Neural cell (in vitro differentiated cells): ENCODE measurements around the gene ATF6. TPM values are rescaled to one million over a fixed set of nuclear protein-coding genes. Genes with fewer than 3 reads are reported as not detected.

Experiments
- H2AFZ ChIP-seq: fragments of 200-600, 300-800 bp; sonication (generic), shearing (Covaris generic); 2 replicates; pipeline ENCODE4 v1.6.0; 2014; ENCODE audit warnings: low read depth, mild to moderate bottlenecking, antibody characterized with exemption, low read length, moderate library complexity
- H3F3A ChIP-seq: fragments of 200-600 bp; shearing (Covaris generic); 2 replicates; pipeline ENCODE4 v1.6.1; 2016; ENCODE audit warnings: mild to moderate bottlenecking, moderate library complexity, mixed read lengths, antibody characterized with exemption, low read length; ENCODE audit not compliant: insufficient read depth, poor library complexity, severe bottlenecking
- H3K27ac ChIP-seq: fragments of 200-600, 300-800 bp; sonication (generic), shearing (Covaris generic); 2 replicates; pipeline ENCODE4 v1.5.1; 2014; ENCODE audit warnings: mild to moderate bottlenecking, low read length, moderate library complexity
- H3K27me3 ChIP-seq: fragments of 300-800, 200-600 bp; sonication (generic), shearing (Covaris generic); 2 replicates; pipeline ENCODE4 v1.6.0; 2014; ENCODE audit warnings: mild to moderate bottlenecking, low read depth, low read length, moderate library complexity; ENCODE audit not compliant: insufficient read depth
- H3K36me3 ChIP-seq: fragments of 300-800, 200-600 bp; sonication (generic), shearing (Covaris generic); 2 replicates; pipeline ENCODE4 v1.5.1; 2014; ENCODE audit warnings: mild to moderate bottlenecking, antibody characterized with exemption, low read length, moderate library complexity; ENCODE audit not compliant: insufficient read depth
- H3K4me2 ChIP-seq: fragments of 300-800, 200-600 bp; sonication (generic), shearing (Covaris generic); 2 replicates; pipeline ENCODE4 v1.6.0; 2014; ENCODE audit warnings: mild to moderate bottlenecking, low read length
- H3K4me3 ChIP-seq: fragments of 300-800, 200-600 bp; sonication (generic), shearing (Covaris generic); 2 replicates; pipeline ENCODE4 v1.5.1; 2014; ENCODE audit warnings: mild to moderate bottlenecking, low read length, moderate library complexity
- H3K79me2 ChIP-seq: fragments of 200-600 bp; shearing (Covaris generic); replicated peaks from 2 replicates; pipeline ENCODE4 v1.6.0; 2014; ENCODE audit warnings: mild to moderate bottlenecking, low read length, moderate library complexity; ENCODE audit not compliant: insufficient read depth
- H3K9ac ChIP-seq: fragments of 300-800, 200-600 bp; sonication (generic), shearing (Covaris generic); 2 replicates; pipeline ENCODE4 v1.6.1; 2016; ENCODE audit warnings: mild to moderate bottlenecking, low read length, mixed read lengths
- H3K9me2 ChIP-seq: fragments of 200-600 bp; shearing (Covaris generic); 2 replicates; pipeline ENCODE4 v1.6.1; 2016; ENCODE audit warnings: mild to moderate bottlenecking, low read length, mixed read lengths; ENCODE audit not compliant: insufficient read depth
- H3K9me3 ChIP-seq: fragments of 200-600, 300-800 bp; sonication (generic), shearing (Covaris generic); 2 replicates; pipeline ENCODE4 v1.6.1; 2016; ENCODE audit warnings: mild to moderate bottlenecking, mixed run types, low read length, moderate library complexity, mixed read lengths
- H4K20me1 ChIP-seq: fragments of 200-600 bp; shearing (Covaris generic); 2 replicates; pipeline ENCODE4 v1.6.1; 2016; ENCODE audit warnings: mild to moderate bottlenecking, mixed run types; ENCODE audit not compliant: insufficient read depth
- EP300 ChIP-seq: fragments of 450-650 bp; conservative IDR thresholded peaks from 2 replicates; pipeline ENCODE4 v1.6.1; 2014; ENCODE audit warnings: antibody characterized with exemption, mild to moderate bottlenecking, moderate library complexity; ENCODE audit not compliant: poor library complexity, severe bottlenecking
- EZH2 ChIP-seq: fragments of 200-600, 300-800 bp; shearing (Covaris generic), sonication (generic); IDR thresholded peaks from 2 replicates; pipeline ENCODE4 v1.6.1; 2014; ENCODE audit warnings: antibody characterized with exemption, low read length, borderline replicate concordance, mild to moderate bottlenecking; ENCODE audit not compliant: insufficient read depth, poor library complexity, severe bottlenecking
- MXI1 ChIP-seq: fragments of 450-650 bp; conservative IDR thresholded peaks from 2 replicates; pipeline ENCODE4 v1.6.1; 2014; ENCODE audit warnings: antibody characterized with exemption, mild to moderate bottlenecking; ENCODE audit not compliant: poor library complexity, severe bottlenecking
- POLR2AphosphoS5 ChIP-seq: IDR thresholded peaks from 2 replicates; pipeline ENCODE4 v1.6.1; 2012
- RAD21 ChIP-seq: fragments of 450-650 bp; conservative IDR thresholded peaks from 2 replicates; pipeline ENCODE4 v1.6.1; 2014; ENCODE audit warnings: antibody characterized with exemption, mild to moderate bottlenecking, moderate library complexity
- SMC3 ChIP-seq: fragments of 450-650 bp; conservative IDR thresholded peaks from 2 replicates; pipeline ENCODE4 v1.6.1; 2014; ENCODE audit warnings: antibody characterized with exemption, mild to moderate bottlenecking, moderate library complexity; ENCODE audit not compliant: poor library complexity
- TAF1 ChIP-seq: IDR thresholded peaks from 2 replicates; pipeline ENCODE4 v1.6.1; 2012; ENCODE audit warnings: low read depth
- polyA plus RNA-seq: library from polyadenylated mRNA; depleted of rRNA; stranded (reverse); fragments of >200 nt; gene quantifications from 2 replicates; pipeline ENCODE4 v1.2.3, GENCODE V29; 2014
- TF ChIP-seq, protein P1 (sequence below): fragments of 450-650 bp; IDR thresholded peaks from 2 replicates; pipeline ENCODE4 v1.5.1; 2014; ENCODE audit warnings: antibody characterized with exemption, mild to moderate bottlenecking, moderate library complexity; ENCODE audit not compliant: poor library complexity, severe bottlenecking
- TF ChIP-seq, protein P2 (sequence below): IDR thresholded peaks from 2 replicates; pipeline ENCODE4 v1.6.1; 2012; ENCODE audit warnings: borderline replicate concordance

The ATF6 gene
- polyA plus RNA-seq, 1 donor from 2014 or later, result 16.6 TPM

DNA sequence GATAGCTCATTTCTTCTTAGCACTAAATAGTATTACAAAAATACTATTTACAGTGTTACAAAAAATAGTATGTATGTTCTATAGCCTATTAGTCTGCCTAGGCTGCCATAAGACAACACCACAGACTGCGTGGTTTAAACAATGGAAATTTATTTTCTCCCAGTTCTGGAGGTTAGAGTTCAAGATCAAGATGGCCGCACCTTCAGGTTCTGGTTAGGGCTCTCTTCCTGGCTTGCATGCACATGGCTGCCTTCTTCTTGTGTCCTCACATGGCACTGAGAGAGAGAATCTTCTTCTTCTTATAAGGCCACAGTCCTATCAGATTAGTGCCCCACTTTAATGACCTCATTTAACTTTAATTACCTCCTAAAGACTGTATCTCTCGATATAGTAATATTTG is 4.1 kb downstream of the ATF6 start:
- H3K9me3 ChIP-seq, result no peaks in the 10 kb centered on the region
- H3K27ac ChIP-seq, result no peak overlapping the region
- no peaks in the 10 kb centered on the region for H4K20me1 ChIP-seq
- H2AFZ ChIP-seq, result no peak overlapping the region
- no peak overlapping the region for H3K4me3 ChIP-seq
- H3K27me3 ChIP-seq, result no peaks in the 10 kb centered on the region
- H3K9me2 ChIP-seq, result no peaks in the 10 kb centered on the region
- H3K4me2 ChIP-seq, result no peak overlapping the region
- peaks cover 30% of the 10 kb centered on the region for H3K79me2 ChIP-seq
- H3F3A ChIP-seq, result no peaks in the 10 kb centered on the region
- H3K36me3 ChIP-seq, result no peaks in the 10 kb centered on the region
- TF ChIP-seq, protein P1, sequence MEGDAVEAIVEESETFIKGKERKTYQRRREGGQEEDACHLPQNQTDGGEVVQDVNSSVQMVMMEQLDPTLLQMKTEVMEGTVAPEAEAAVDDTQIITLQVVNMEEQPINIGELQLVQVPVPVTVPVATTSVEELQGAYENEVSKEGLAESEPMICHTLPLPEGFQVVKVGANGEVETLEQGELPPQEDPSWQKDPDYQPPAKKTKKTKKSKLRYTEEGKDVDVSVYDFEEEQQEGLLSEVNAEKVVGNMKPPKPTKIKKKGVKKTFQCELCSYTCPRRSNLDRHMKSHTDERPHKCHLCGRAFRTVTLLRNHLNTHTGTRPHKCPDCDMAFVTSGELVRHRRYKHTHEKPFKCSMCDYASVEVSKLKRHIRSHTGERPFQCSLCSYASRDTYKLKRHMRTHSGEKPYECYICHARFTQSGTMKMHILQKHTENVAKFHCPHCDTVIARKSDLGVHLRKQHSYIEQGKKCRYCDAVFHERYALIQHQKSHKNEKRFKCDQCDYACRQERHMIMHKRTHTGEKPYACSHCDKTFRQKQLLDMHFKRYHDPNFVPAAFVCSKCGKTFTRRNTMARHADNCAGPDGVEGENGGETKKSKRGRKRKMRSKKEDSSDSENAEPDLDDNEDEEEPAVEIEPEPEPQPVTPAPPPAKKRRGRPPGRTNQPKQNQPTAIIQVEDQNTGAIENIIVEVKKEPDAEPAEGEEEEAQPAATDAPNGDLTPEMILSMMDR, result no peak
- TF ChIP-seq EP300, result no peak
- TF ChIP-seq MXI1, result no peak
- no peak for TF ChIP-seq TAF1
- TF ChIP-seq SMC3, result no peak
- no peak for TF ChIP-seq POLR2AphosphoS5
- no peak for TF ChIP-seq RAD21
- TF ChIP-seq, protein P2, sequence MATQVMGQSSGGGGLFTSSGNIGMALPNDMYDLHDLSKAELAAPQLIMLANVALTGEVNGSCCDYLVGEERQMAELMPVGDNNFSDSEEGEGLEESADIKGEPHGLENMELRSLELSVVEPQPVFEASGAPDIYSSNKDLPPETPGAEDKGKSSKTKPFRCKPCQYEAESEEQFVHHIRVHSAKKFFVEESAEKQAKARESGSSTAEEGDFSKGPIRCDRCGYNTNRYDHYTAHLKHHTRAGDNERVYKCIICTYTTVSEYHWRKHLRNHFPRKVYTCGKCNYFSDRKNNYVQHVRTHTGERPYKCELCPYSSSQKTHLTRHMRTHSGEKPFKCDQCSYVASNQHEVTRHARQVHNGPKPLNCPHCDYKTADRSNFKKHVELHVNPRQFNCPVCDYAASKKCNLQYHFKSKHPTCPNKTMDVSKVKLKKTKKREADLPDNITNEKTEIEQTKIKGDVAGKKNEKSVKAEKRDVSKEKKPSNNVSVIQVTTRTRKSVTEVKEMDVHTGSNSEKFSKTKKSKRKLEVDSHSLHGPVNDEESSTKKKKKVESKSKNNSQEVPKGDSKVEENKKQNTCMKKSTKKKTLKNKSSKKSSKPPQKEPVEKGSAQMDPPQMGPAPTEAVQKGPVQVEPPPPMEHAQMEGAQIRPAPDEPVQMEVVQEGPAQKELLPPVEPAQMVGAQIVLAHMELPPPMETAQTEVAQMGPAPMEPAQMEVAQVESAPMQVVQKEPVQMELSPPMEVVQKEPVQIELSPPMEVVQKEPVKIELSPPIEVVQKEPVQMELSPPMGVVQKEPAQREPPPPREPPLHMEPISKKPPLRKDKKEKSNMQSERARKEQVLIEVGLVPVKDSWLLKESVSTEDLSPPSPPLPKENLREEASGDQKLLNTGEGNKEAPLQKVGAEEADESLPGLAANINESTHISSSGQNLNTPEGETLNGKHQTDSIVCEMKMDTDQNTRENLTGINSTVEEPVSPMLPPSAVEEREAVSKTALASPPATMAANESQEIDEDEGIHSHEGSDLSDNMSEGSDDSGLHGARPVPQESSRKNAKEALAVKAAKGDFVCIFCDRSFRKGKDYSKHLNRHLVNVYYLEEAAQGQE, result no peak
- TF ChIP-seq EZH2, result no peak
- H3K9ac ChIP-seq, result no peak overlapping the region

DNA sequence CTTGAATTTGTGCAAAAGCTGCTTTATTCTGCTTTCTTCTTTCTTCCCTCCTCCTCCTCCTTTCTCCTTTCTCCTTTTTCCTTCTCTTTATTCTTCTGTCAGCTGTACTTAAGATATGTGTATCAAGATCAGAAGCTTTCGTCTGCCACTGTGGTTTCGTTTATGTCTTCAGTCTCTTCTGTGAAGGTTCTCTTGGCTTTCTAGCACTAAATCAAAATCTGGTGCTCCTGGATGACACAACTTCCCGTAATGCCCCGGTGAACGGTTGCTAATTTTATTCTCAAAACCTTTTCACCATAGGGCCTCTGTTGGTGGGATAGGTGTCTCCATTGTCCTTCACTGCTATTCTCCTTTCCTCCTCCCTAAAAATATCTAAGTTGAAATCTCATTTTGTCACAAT is 5.0 kb downstream of the ATF6 start:
- Histone ChIP-seq H3K4me2 (no peak overlapping the region), H3K27ac (no peak overlapping the region), H3K9ac (no peak overlapping the region), H3K36me3 (no peaks in the 10 kb centered on the region), H2AFZ (no peak overlapping the region), H4K20me1 (no peaks in the 10 kb centered on the region), H3K9me3 (no peaks in the 10 kb centered on the region), H3F3A (no peaks in the 10 kb centered on the region), H3K9me2 (no peaks in the 10 kb centered on the region), H3K79me2 (peaks cover 33% of the 10 kb centered on the region), H3K27me3 (no peaks in the 10 kb centered on the region), H3K4me3 (no peak overlapping the region)
- no peak for TF ChIP-seq MXI1
- no peak for TF ChIP-seq TAF1
- TF ChIP-seq, protein P1, result no peak
- no peak for TF ChIP-seq EZH2
- no peak for TF ChIP-seq RAD21
- no peak for TF ChIP-seq SMC3
- no peak for TF ChIP-seq POLR2AphosphoS5
